ENCODE measurements around the gene PBOV1.

Gene PBOV1

GRCh38 chr6:138261116-138261780 is 43.0 kb upstream of the PBOV1 start:
- no peak for TF ChIP-seq CTCF (conservative IDR thresholded peaks at IDR 0.05; ENCODE audit: low read depth, low read length)
- Histone ChIP-seq H3K27ac (no peak overlapping the region), H3K4me1 (ENCODE audit: low read depth, poor library complexity, severe bottlenecking) (no peaks in the 10 kb centered on the region)

GRCh38 chr6:138258991-138259390 is 40.7 kb upstream of the PBOV1 start:
- Histone ChIP-seq H3K27ac (no peak overlapping the region), H2AFZ (ENCODE audit: low read depth) (no peak overlapping the region), H3K36me3 (ENCODE audit: insufficient read depth) (no peaks in the 10 kb centered on the region), H3K79me2 (ENCODE audit: insufficient read depth, low read depth) (no peaks in the 10 kb centered on the region), H3K4me3 (IDR thresholded peaks at IDR 0.05; ENCODE audit: insufficient read depth, low read depth, low read length) (no peak overlapping the region), H4K20me1 (ENCODE audit: insufficient read depth) (no peaks in the 10 kb centered on the region), H3K9ac (no peak overlapping the region), H3K4me1 (ENCODE audit: low read depth, poor library complexity, severe bottlenecking) (no peaks in the 10 kb centered on the region), H3K4me2 (no peak overlapping the region), H3K27me3 (ENCODE audit: insufficient read depth, low read depth) (no peaks in the 10 kb centered on the region)
- no peak for TF ChIP-seq CTCF (conservative IDR thresholded peaks at IDR 0.05; ENCODE audit: low read depth, low read length)

More at GRCh38 chr6:138261116-138261780, 43.0 kb upstream of the PBOV1 start:
- no peaks in the 10 kb centered on the region for H4K20me1 ChIP-seq (ENCODE audit: insufficient read depth)
- H3K4me2 ChIP-seq = no peak overlapping the region
- H3K9ac ChIP-seq = no peak overlapping the region
- no peaks in the 10 kb centered on the region for H3K79me2 ChIP-seq (ENCODE audit: insufficient read depth, low read depth)
- no peaks in the 10 kb centered on the region for H3K36me3 ChIP-seq (ENCODE audit: insufficient read depth)
- H2AFZ ChIP-seq (ENCODE audit: low read depth) = no peak overlapping the region
- no peaks in the 10 kb centered on the region for H3K27me3 ChIP-seq (ENCODE audit: insufficient read depth, low read depth)
- H3K4me3 ChIP-seq (IDR thresholded peaks at IDR 0.05; ENCODE audit: insufficient read depth, low read depth, low read length) = no peak overlapping the region

- TF ChIP-seq CTCF (conservative IDR thresholded peaks at IDR 0.05; ENCODE audit: low read depth, low read length) = no peak
- H2AFZ ChIP-seq (ENCODE audit: low read depth) = no peak overlapping the region
Measured at GRCh38 chr6:138258197-138258596, 39.9 kb upstream of the PBOV1 start.

DNA sequence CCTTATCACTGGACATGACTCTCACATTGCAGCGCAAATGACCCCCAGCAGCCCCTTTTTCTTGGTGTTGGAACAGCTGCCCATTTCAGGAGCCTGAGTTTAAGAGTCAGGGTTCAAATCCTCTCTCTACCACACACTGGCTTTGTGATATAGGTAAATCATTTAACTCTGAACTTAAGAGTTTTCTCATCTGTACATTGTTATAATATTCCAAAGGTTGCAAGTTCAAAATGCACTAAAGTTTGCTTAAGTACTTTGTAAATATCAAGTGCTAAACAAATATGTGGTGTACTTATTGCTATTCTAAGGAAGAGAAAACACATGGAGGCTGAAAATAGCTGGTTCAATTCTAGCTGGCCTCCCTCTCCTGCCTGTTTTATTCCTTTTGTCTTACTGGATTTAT is 39.3 kb upstream of the PBOV1 start:
- no peaks in the 10 kb centered on the region for H3K4me1 ChIP-seq (ENCODE audit: low read depth, poor library complexity, severe bottlenecking)

More at GRCh38 chr6:138258197-138258596, 39.9 kb upstream of the PBOV1 start:
- Histone ChIP-seq H3K4me3 (IDR thresholded peaks at IDR 0.05; ENCODE audit: insufficient read depth, low read depth, low read length) (no peak overlapping the region), H3K4me2 (no peak overlapping the region), H3K79me2 (ENCODE audit: insufficient read depth, low read depth) (no peaks in the 10 kb centered on the region), H3K27ac (no peak overlapping the region), H3K4me1 (ENCODE audit: low read depth, poor library complexity, severe bottlenecking) (no peaks in the 10 kb centered on the region), H3K27me3 (ENCODE audit: insufficient read depth, low read depth) (no peaks in the 10 kb centered on the region), H3K9ac (no peak overlapping the region), H4K20me1 (ENCODE audit: insufficient read depth) (no peaks in the 10 kb centered on the region), H3K36me3 (ENCODE audit: insufficient read depth) (no peaks in the 10 kb centered on the region)

More for the DNA sequence above, 39.3 kb upstream of the PBOV1 start:
- Histone ChIP-seq H3K4me3 (IDR thresholded peaks at IDR 0.05; ENCODE audit: insufficient read depth, low read depth, low read length) (no peak overlapping the region), H3K27ac (no peak overlapping the region), H3K4me2 (no peak overlapping the region), H3K9ac (no peak overlapping the region), H3K27me3 (ENCODE audit: insufficient read depth, low read depth) (no peaks in the 10 kb centered on the region), H3K79me2 (ENCODE audit: insufficient read depth, low read depth) (no peaks in the 10 kb centered on the region), H2AFZ (ENCODE audit: low read depth) (no peak overlapping the region), H3K36me3 (ENCODE audit: insufficient read depth) (no peaks in the 10 kb centered on the region), H4K20me1 (ENCODE audit: insufficient read depth) (no peaks in the 10 kb centered on the region)
- no peak for TF ChIP-seq CTCF (conservative IDR thresholded peaks at IDR 0.05; ENCODE audit: low read depth, low read length)

All from KMS-11 (cell line).